ENCODE results near the gene ADSS2. TPM values are rescaled to one million over a fixed set of nuclear protein-coding genes. Genes with fewer than 3 reads are reported as not detected.

ADSS2 gene
- polyA plus RNA-seq, 1 experiment, result 16.1 TPM

DNA sequence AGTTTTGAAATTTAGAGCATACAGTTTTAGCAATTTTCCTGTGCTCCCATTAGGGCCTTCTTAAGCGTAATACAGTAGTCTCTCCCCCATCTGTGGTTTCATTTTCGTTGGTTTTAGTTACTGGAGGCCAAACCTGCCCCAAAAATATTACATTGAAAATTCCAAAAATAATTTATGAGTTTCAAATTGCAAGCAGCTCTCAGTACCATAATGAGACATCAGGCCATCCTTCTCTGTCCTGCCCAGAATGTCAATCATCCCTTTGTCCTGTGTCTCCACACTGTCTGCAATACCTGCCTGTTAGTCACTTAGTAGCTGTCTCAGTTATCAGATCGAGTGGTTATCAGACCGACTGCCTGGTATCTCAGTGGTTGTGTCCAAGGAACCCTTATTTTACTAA is 45.4 kb downstream of the ADSS2 start:
- no peak for DNase-seq (ENCODE audit: low read depth)
- no peak overlapping the region for H3K4me3 ChIP-seq (ENCODE audit: low read depth, low read length)
- TF ChIP-seq, protein P1, sequence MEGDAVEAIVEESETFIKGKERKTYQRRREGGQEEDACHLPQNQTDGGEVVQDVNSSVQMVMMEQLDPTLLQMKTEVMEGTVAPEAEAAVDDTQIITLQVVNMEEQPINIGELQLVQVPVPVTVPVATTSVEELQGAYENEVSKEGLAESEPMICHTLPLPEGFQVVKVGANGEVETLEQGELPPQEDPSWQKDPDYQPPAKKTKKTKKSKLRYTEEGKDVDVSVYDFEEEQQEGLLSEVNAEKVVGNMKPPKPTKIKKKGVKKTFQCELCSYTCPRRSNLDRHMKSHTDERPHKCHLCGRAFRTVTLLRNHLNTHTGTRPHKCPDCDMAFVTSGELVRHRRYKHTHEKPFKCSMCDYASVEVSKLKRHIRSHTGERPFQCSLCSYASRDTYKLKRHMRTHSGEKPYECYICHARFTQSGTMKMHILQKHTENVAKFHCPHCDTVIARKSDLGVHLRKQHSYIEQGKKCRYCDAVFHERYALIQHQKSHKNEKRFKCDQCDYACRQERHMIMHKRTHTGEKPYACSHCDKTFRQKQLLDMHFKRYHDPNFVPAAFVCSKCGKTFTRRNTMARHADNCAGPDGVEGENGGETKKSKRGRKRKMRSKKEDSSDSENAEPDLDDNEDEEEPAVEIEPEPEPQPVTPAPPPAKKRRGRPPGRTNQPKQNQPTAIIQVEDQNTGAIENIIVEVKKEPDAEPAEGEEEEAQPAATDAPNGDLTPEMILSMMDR (IDR thresholded peaks at IDR 0.05; ENCODE audit: insufficient read depth, low read depth, low read length), result no peak
- H3K36me3 ChIP-seq (ENCODE audit: control insufficient read depth, insufficient read depth, low read length), result peaks cover 2% of the 10 kb centered on the region; the same call in 1 of the 2 replicates
- ChIA-PET CTCF (no interaction called here), POLR2A (no interaction called here)
- no peaks in the 10 kb centered on the region for H3K27me3 ChIP-seq (ENCODE audit: control insufficient read depth, insufficient read depth, low read length)

DNA sequence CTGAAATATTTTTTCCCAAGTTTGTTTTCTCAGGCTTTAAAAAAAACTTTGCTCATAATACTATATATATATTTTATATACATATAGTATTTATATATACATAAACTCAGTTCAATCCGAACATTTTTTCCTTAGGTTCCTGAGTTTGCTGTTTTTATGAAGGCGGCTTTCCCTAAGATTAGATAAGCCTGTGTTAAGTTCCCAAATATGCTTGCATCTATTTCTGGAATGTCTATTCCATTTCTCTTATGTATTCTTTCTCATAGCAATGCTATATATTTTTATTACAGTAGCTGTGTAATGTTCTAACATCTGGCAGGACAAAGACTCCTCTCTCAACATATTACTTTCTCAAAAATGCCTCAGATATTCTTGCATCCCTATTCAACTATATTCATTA is 45.9 kb downstream of the ADSS2 start:
- TF ChIP-seq, protein P1 (IDR thresholded peaks at IDR 0.05; ENCODE audit: insufficient read depth, low read depth, low read length), result no peak
- ChIA-PET POLR2A (no interaction called here), CTCF (no interaction called here)
- no peaks in the 10 kb centered on the region for H3K27me3 ChIP-seq (ENCODE audit: control insufficient read depth, insufficient read depth, low read length)
- H3K4me3 ChIP-seq (ENCODE audit: low read depth, low read length), result no peak overlapping the region
- H3K36me3 ChIP-seq (ENCODE audit: control insufficient read depth, insufficient read depth, low read length), result peaks cover 2% of the 10 kb centered on the region; the same call in 1 of the 2 replicates
- no peak for DNase-seq (ENCODE audit: low read depth)

DNA sequence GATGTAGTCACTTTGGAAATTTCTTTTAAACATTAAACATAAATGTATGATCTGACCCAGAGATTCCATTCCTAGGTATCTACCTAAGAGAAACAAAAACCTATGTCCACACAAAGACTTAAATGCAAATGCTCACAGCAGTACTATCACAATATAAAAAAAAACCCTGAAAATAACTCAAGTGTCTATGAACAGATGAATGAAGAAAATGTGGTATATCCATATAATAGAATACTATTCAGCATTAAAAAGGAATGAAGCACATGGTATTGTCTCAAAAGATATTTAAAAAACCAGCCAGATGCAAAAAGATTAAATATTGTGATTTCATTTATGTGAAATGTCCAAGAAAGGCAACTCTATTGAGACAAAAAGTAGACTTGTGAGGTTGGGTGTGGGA is 48.3 kb downstream of the ADSS2 start:
- TF ChIP-seq, protein P1 (IDR thresholded peaks at IDR 0.05; ENCODE audit: insufficient read depth, low read depth, low read length), result no peak
- CTCF ChIA-PET, result no interaction called here
- peaks cover 2% of the 10 kb centered on the region for H3K36me3 ChIP-seq (ENCODE audit: control insufficient read depth, insufficient read depth, low read length)
- POLR2A ChIA-PET, result no interaction called here
- H3K27me3 ChIP-seq (ENCODE audit: control insufficient read depth, insufficient read depth, low read length), result no peaks in the 10 kb centered on the region
- H3K4me3 ChIP-seq (ENCODE audit: low read depth, low read length), result no peak overlapping the region
- DNase-seq (ENCODE audit: low read depth), result no peak

DNA sequence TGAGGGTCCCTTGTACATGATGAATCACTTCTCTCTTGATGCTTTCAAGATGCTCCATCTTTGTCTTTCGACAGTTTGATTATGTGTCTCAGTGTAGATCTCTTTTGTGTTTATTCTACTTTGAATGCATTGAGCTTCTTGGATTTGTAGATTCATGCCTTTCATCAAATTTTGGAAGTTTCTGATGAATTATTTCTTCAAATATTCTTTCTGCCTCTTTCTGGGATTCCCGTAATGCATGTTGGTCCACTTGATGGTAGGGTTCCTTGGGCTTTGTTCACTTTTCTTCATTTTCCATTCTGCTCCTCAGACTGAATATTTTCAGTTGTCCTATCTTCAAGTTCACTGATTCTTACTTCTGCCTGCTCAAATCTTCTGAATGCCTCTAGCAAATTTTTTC is 50.7 kb downstream of the ADSS2 start:
- DNase-seq (ENCODE audit: low read depth), result no peak
- ChIA-PET CTCF (no interaction called here), POLR2A (no interaction called here)
- no peaks in the 10 kb centered on the region; the same call in 1 of the 2 replicates for H3K36me3 ChIP-seq (ENCODE audit: control insufficient read depth, insufficient read depth, low read length)
- no peak overlapping the region for H3K4me3 ChIP-seq (ENCODE audit: low read depth, low read length)
- no peaks in the 10 kb centered on the region for H3K27me3 ChIP-seq (ENCODE audit: control insufficient read depth, insufficient read depth, low read length)
- TF ChIP-seq, protein P1 (IDR thresholded peaks at IDR 0.05; ENCODE audit: insufficient read depth, low read depth, low read length), result no peak

DNA sequence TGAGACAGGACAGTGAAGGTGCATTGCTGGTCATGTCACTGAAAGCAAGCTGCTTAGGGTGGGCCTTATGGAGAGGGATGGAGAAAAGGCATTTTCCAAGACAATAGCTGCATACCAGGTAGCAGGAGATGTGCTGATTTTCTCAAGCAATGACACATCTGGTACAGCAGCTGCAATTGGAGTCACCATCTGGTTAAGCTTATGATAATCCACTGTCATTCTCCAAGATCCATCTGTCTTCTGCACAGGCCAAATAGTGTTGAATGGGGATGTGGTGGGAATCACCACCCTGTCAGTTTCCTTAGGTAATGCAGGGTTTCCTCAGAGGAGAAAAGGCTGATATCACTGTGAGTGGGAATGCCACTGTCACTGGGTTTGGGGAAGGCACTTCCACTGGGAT is 54.6 kb downstream of the ADSS2 start:
- POLR2A ChIA-PET, result no interaction called here
- H3K27me3 ChIP-seq (ENCODE audit: control insufficient read depth, insufficient read depth, low read length), result no peaks in the 10 kb centered on the region

More for the DNA sequence above, 54.6 kb downstream of the ADSS2 start:
- Histone ChIP-seq H3K36me3 (ENCODE audit: control insufficient read depth, insufficient read depth, low read length) (no peaks in the 10 kb centered on the region; the same call in 1 of the 2 replicates), H3K4me3 (ENCODE audit: low read depth, low read length) (no peak overlapping the region)
- no peak for DNase-seq (ENCODE audit: low read depth)
- CTCF ChIA-PET, result interaction anchor here (1.0 kb wide), 1 partner anchor 8 kb away, joined by 3 read pairs; no protein-coding TSS in a partner anchor
- TF ChIP-seq, protein P1 (IDR thresholded peaks at IDR 0.05; ENCODE audit: insufficient read depth, low read depth, low read length), result no peak
